ENCODE results near the gene EPSTI1. TPM values are rescaled to one million over a fixed set of nuclear protein-coding genes. Genes with fewer than 3 reads are reported as not detected.

The EPSTI1 gene
- polyA plus RNA-seq, 1 of the 3 experiments (the other 2 are of a cell fraction) = 0.02 TPM

DNA sequence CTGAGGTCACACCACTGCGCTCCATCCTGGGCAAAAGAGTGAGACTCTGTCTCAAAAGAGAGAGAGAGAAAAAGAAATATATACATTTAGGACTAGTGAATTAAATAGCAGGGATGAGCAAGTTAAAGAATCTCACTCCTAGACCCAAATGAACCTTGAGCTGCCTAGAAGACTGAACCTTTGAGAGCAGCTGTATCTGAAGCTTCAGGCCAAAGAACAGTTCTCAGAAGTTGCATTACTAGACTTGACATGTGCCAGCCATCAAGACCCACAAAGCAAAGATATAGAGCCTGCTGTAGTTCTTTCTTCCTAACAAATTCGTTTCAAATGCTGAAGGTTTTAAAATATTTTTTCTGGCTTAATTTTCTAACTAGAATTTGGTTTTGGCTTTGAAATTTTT, 47.9 kb upstream of the EPSTI1 start:
- Histone ChIP-seq H3F3A (replicated peaks; ENCODE audit: insufficient read depth) (no peaks in the 10 kb centered on the region), H3K9me2 (no peaks in the 10 kb centered on the region), H3K4me1 (ENCODE audit: control insufficient read depth in 1 of 2, insufficient read depth in 2 of 2, low read depth in 1 of 2, low read length in 1 of 2) (no peaks in the 10 kb centered on the region; a peak in 1 of 4 replicates), H3K36me3 (replicated peaks in 1 of 2; ENCODE audit: control insufficient read depth in 1 of 2, insufficient read depth in 2 of 2, low read length in 1 of 2) (no peaks in the 10 kb centered on the region), H3K4me3 (ENCODE audit: low read depth in 2 of 2, low read length in 1 of 2) (no peak overlapping the region), H3K4me2 (no peak overlapping the region), H3K79me2 (ENCODE audit: insufficient read depth) (peaks cover 13% of the 10 kb centered on the region), H2AFZ (ENCODE audit: low read depth) (no peak overlapping the region), H3K9ac (no peak overlapping the region), H4K20me1 (ENCODE audit: insufficient read depth) (no peaks in the 10 kb centered on the region), H3K27me3 (ENCODE audit: insufficient read depth) (no peaks in the 10 kb centered on the region), H3K27ac (ENCODE audit: low read depth in 2 of 2, low read length in 1 of 2) (no peak overlapping the region), H3K9me3 (no peaks in the 10 kb centered on the region)
- ChIA-PET POLR2A (no interaction called here), CTCF (interaction anchor here (1.5 kb wide), 1 partner anchor 15 kb away, joined by 3 read pairs; no protein-coding TSS in a partner anchor)
- WGBS (ENCODE audit: low lambda C conversion rate) = 88% methylated on average over 2 of the region's 2 CpGs
- TF ChIP-seq CHD2 (IDR thresholded peaks at IDR 0.05; ENCODE audit: low read length, partially characterized antibody) = no peak
- TF ChIP-seq, protein P1, sequence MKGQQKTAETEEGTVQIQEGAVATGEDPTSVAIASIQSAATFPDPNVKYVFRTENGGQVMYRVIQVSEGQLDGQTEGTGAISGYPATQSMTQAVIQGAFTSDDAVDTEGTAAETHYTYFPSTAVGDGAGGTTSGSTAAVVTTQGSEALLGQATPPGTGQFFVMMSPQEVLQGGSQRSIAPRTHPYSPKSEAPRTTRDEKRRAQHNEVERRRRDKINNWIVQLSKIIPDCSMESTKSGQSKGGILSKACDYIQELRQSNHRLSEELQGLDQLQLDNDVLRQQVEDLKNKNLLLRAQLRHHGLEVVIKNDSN (IDR thresholded peaks at IDR 0.05; ENCODE audit: borderline replicate concordance, low read depth) = no peak
- TF ChIP-seq JUND (IDR thresholded peaks at IDR 0.05) = no peak
- TF ChIP-seq, protein P2, sequence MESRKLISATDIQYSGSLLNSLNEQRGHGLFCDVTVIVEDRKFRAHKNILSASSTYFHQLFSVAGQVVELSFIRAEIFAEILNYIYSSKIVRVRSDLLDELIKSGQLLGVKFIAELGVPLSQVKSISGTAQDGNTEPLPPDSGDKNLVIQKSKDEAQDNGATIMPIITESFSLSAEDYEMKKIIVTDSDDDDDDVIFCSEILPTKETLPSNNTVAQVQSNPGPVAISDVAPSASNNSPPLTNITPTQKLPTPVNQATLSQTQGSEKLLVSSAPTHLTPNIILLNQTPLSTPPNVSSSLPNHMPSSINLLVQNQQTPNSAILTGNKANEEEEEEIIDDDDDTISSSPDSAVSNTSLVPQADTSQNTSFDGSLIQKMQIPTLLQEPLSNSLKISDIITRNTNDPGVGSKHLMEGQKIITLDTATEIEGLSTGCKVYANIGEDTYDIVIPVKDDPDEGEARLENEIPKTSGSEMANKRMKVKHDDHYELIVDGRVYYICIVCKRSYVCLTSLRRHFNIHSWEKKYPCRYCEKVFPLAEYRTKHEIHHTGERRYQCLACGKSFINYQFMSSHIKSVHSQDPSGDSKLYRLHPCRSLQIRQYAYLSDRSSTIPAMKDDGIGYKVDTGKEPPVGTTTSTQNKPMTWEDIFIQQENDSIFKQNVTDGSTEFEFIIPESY (IDR thresholded peaks at IDR 0.05; ENCODE audit: borderline replicate concordance, low read depth) = no peak
- TF ChIP-seq, protein P3, sequence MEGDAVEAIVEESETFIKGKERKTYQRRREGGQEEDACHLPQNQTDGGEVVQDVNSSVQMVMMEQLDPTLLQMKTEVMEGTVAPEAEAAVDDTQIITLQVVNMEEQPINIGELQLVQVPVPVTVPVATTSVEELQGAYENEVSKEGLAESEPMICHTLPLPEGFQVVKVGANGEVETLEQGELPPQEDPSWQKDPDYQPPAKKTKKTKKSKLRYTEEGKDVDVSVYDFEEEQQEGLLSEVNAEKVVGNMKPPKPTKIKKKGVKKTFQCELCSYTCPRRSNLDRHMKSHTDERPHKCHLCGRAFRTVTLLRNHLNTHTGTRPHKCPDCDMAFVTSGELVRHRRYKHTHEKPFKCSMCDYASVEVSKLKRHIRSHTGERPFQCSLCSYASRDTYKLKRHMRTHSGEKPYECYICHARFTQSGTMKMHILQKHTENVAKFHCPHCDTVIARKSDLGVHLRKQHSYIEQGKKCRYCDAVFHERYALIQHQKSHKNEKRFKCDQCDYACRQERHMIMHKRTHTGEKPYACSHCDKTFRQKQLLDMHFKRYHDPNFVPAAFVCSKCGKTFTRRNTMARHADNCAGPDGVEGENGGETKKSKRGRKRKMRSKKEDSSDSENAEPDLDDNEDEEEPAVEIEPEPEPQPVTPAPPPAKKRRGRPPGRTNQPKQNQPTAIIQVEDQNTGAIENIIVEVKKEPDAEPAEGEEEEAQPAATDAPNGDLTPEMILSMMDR (IDR thresholded peaks at IDR 0.05) = no peak
- TF ChIP-seq FOXJ3 (CRISPR knock-in tag; IDR thresholded peaks at IDR 0.05) = no peak
- no peak for TF ChIP-seq FOSL2 (IDR thresholded peaks at IDR 0.05; ENCODE audit: borderline replicate concordance, low read depth)
- TF ChIP-seq EZH2phosphoT487 (IDR thresholded peaks at IDR 0.05; ENCODE audit: borderline replicate concordance, low read depth) = no peak
- TF ChIP-seq RAD21 (IDR thresholded peaks at IDR 0.05; ENCODE audit: low read length) = no peak
- no peak for TF ChIP-seq ELF1 (IDR thresholded peaks at IDR 0.05)
- TF ChIP-seq RCOR1 (IDR thresholded peaks at IDR 0.05; ENCODE audit: low read length) = no peak
- TF ChIP-seq MEF2A (IDR thresholded peaks at IDR 0.05; ENCODE audit: borderline replicate concordance, low read depth) = no peak
- TF ChIP-seq YY1 (IDR thresholded peaks at IDR 0.05; ENCODE audit: low read depth) = no peak
- no peak for TF ChIP-seq SMC3 (IDR thresholded peaks at IDR 0.05; ENCODE audit: low read depth, low read length)
- no peak for TF ChIP-seq NFIC (IDR thresholded peaks at IDR 0.05; ENCODE audit: borderline replicate concordance)
- TF ChIP-seq, protein P4, sequence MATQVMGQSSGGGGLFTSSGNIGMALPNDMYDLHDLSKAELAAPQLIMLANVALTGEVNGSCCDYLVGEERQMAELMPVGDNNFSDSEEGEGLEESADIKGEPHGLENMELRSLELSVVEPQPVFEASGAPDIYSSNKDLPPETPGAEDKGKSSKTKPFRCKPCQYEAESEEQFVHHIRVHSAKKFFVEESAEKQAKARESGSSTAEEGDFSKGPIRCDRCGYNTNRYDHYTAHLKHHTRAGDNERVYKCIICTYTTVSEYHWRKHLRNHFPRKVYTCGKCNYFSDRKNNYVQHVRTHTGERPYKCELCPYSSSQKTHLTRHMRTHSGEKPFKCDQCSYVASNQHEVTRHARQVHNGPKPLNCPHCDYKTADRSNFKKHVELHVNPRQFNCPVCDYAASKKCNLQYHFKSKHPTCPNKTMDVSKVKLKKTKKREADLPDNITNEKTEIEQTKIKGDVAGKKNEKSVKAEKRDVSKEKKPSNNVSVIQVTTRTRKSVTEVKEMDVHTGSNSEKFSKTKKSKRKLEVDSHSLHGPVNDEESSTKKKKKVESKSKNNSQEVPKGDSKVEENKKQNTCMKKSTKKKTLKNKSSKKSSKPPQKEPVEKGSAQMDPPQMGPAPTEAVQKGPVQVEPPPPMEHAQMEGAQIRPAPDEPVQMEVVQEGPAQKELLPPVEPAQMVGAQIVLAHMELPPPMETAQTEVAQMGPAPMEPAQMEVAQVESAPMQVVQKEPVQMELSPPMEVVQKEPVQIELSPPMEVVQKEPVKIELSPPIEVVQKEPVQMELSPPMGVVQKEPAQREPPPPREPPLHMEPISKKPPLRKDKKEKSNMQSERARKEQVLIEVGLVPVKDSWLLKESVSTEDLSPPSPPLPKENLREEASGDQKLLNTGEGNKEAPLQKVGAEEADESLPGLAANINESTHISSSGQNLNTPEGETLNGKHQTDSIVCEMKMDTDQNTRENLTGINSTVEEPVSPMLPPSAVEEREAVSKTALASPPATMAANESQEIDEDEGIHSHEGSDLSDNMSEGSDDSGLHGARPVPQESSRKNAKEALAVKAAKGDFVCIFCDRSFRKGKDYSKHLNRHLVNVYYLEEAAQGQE (IDR thresholded peaks at IDR 0.05; ENCODE audit: low read depth, low read length) = no peak
- TF ChIP-seq, protein P5, sequence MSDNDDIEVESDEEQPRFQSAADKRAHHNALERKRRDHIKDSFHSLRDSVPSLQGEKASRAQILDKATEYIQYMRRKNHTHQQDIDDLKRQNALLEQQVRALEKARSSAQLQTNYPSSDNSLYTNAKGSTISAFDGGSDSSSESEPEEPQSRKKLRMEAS (IDR thresholded peaks at IDR 0.05; ENCODE audit: low read depth) = no peak
- no peak for TF ChIP-seq FOXM1 (IDR thresholded peaks at IDR 0.05; ENCODE audit: low read depth)
- TF ChIP-seq POLR2AphosphoS5 (IDR thresholded peaks at IDR 0.05; ENCODE audit: low read depth, low read length) = no peak
- DNase-seq = no peak
